Measurements from ENCODE around the gene FRAS1. TPM values are rescaled to one million over a fixed set of nuclear protein-coding genes. Genes with fewer than 3 reads are reported as not detected.

FRAS1 gene
- total RNA-seq, 2 donors from 2014 or later, result 6.4 to 11.0 TPM

DNA sequence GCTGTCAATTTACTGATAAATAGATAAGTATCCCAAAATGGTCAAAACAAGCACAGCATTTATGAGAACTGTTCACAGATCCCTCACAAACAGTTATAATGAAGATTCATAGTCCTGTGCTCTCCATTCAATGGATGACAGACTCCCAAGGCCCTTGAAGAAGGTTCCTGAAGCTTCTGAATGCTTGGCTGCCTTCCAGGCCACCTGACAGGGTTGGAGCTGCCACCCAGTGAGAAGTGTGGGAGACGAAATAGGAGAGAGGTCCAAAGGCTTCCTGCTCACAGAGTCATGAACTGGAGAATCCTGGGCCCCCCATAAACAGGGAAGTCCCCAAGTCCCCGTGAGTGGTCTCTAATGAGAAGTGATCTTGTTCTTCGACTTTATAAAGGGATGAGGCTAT lies 468.4 kb downstream of the FRAS1 start:
- WGBS, result 81% methylated on average over 3 of the region's 3 CpGs
- no peak for DNase-seq (ENCODE audit: low spot score)
- TF ChIP-seq, protein P1, sequence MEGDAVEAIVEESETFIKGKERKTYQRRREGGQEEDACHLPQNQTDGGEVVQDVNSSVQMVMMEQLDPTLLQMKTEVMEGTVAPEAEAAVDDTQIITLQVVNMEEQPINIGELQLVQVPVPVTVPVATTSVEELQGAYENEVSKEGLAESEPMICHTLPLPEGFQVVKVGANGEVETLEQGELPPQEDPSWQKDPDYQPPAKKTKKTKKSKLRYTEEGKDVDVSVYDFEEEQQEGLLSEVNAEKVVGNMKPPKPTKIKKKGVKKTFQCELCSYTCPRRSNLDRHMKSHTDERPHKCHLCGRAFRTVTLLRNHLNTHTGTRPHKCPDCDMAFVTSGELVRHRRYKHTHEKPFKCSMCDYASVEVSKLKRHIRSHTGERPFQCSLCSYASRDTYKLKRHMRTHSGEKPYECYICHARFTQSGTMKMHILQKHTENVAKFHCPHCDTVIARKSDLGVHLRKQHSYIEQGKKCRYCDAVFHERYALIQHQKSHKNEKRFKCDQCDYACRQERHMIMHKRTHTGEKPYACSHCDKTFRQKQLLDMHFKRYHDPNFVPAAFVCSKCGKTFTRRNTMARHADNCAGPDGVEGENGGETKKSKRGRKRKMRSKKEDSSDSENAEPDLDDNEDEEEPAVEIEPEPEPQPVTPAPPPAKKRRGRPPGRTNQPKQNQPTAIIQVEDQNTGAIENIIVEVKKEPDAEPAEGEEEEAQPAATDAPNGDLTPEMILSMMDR (IDR thresholded peaks at IDR 0.05), result no peak
- TF ChIP-seq POLR2AphosphoS5 (IDR thresholded peaks at IDR 0.05), result no peak
- intact Hi-C loops (cut with DNase I), result no loop called here
- no peak overlapping the region for H3K4me3 ChIP-seq
- no peaks in the 10 kb centered on the region for H3K9me3 ChIP-seq
- H3K4me1 ChIP-seq (replicated peaks), result no peaks in the 10 kb centered on the region
- no peaks in the 10 kb centered on the region for H3K27me3 ChIP-seq (replicated peaks; ENCODE audit: insufficient read depth)
- no peak overlapping the region for H3K27ac ChIP-seq
- H3K36me3 ChIP-seq, result no peaks in the 10 kb centered on the region

DNA sequence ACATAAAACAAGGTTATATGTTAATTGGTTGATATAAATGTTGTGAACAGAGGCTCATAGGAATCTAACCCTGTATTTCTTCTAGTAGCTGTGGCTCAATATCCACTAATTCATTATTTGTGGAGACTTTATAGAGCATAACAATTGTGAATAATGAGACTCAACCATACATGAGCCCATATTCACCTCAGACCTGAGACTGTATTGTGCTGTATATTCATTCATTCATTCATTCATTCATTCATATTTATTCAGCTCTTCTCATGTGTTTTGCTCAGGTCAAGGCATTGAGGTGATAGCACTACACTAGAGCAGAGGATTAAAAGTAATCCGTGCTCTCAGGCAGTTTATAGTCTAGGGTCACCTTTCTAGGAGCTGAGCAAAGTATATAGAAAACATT lies 470.0 kb downstream of the FRAS1 start:
- 93% methylated on average over 1 of the region's 1 CpG for WGBS
- no peak for DNase-seq (ENCODE audit: low spot score)

DNA sequence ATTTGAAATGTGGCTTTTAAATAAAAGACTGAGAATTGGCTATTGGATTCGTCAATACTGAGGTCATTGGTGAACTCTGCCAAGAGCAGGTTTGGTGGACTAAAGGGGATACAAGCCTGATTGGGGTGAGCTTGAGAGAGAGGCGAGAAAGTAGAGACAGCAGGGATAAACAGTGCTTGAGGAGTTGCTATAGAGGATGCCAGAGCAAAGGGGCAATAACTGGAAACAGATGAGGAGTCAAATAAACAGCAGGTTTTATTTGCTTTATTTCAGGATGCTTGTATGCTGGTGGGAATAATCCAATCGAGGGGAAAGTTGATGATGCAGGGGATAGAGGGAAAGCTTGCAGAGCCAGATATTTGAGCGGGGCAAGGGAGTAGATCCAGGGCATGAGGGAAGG lies 470.4 kb downstream of the FRAS1 start:
- H3K4me3 ChIP-seq, result no peak overlapping the region
- no peaks in the 10 kb centered on the region for H3K36me3 ChIP-seq
- H3K27ac ChIP-seq, result no peak overlapping the region
- TF ChIP-seq POLR2AphosphoS5 (IDR thresholded peaks at IDR 0.05) (no peak), POLR2A (IDR thresholded peaks at IDR 0.05) (no peak)
- TF ChIP-seq, protein P1 (IDR thresholded peaks at IDR 0.05), result no peak
- H3K4me1 ChIP-seq (replicated peaks), result no peaks in the 10 kb centered on the region
- intact Hi-C loops (cut with DNase I), result no loop called here
- no peaks in the 10 kb centered on the region for H3K27me3 ChIP-seq (replicated peaks; ENCODE audit: insufficient read depth)
- 86% methylated on average over 4 of the region's 4 CpGs for WGBS
- no peaks in the 10 kb centered on the region for H3K9me3 ChIP-seq
- DNase-seq (ENCODE audit: low spot score), result no peak

More for the DNA sequence above, 470.0 kb downstream of the FRAS1 start:
- Histone ChIP-seq H3K4me3 (no peak overlapping the region), H3K4me1 (replicated peaks) (no peaks in the 10 kb centered on the region), H3K27ac (no peak overlapping the region), H3K9me3 (no peaks in the 10 kb centered on the region), H3K27me3 (replicated peaks; ENCODE audit: insufficient read depth) (no peaks in the 10 kb centered on the region), H3K36me3 (no peaks in the 10 kb centered on the region)
- TF ChIP-seq POLR2AphosphoS5 (IDR thresholded peaks at IDR 0.05) (no peak), POLR2A (IDR thresholded peaks at IDR 0.05) (no peak)
- TF ChIP-seq, protein P1 (IDR thresholded peaks at IDR 0.05), result no peak
- intact Hi-C loops (cut with DNase I), result no loop called here

DNA sequence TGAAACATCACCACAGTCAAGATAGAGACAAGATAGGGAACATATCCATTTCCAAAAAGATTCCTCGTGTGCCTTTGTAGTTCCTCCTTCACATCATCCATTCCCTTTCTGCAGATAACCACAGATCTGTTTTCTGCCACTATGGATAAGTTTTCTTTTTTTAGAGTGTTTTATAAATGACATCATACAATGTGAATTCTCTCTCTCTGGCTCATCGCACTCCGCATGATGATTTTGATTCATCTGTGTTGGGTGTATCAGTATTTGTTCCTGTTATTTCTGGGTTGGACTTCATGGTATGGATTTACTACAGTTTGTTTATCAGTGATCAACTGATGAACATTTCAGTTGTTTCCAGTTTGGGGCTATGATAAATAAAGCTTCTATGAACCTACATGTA lies 471.2 kb downstream of the FRAS1 start:
- no peaks in the 10 kb centered on the region for H3K4me1 ChIP-seq (replicated peaks)
- no peak overlapping the region for H3K4me3 ChIP-seq
- 52% methylated on average over 3 of the region's 3 CpGs for WGBS
- intact Hi-C loops (cut with DNase I), result no loop called here
- no peaks in the 10 kb centered on the region for H3K36me3 ChIP-seq
- no peaks in the 10 kb centered on the region for H3K27me3 ChIP-seq (replicated peaks; ENCODE audit: insufficient read depth)
- no peak for DNase-seq (ENCODE audit: low spot score)
- TF ChIP-seq POLR2AphosphoS5 (IDR thresholded peaks at IDR 0.05) (no peak), POLR2A (IDR thresholded peaks at IDR 0.05) (no peak)
- TF ChIP-seq, protein P1 (IDR thresholded peaks at IDR 0.05), result no peak
- no peaks in the 10 kb centered on the region for H3K9me3 ChIP-seq
- no peak overlapping the region for H3K27ac ChIP-seq

DNA sequence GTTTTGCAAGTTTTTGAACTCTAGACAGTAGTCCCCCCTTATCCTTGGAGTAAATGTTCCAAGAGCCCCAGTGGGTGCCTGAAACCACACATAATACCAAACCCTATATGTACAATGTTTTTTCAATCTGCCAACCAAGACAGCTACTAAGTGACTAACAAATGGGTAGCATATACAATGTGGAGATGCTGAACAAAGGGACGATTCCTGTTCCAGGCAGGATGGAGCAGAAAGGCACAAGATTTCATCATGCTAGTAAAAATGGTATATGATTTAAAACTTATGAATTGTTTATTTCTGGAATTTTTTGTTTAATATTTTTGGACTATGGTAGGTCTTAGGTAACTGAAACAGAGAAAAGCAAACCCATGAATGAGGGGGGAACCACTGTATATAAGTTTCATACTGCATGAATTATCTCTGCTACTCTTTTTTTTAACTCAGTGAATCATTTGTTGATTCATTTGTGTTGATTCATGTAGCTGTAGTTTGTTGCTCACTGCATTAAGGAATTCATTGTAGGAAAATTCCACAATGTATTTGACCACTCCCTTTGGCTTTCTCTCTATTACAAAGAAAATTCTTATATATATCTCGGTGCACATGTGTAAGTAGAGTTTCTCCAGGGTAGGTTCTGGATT lies 472.6 kb downstream of the FRAS1 start:
- H3K27me3 ChIP-seq (replicated peaks; ENCODE audit: insufficient read depth), result no peaks in the 10 kb centered on the region
- no peak for DNase-seq (ENCODE audit: low spot score)
- H3K4me1 ChIP-seq (replicated peaks), result no peaks in the 10 kb centered on the region
- H3K36me3 ChIP-seq, result no peaks in the 10 kb centered on the region
- intact Hi-C loops (cut with DNase I), result no loop called here
- H3K4me3 ChIP-seq, result no peak overlapping the region
- WGBS, result 93% methylated on average over 2 of the region's 2 CpGs
- H3K27ac ChIP-seq, result no peak overlapping the region
- no peaks in the 10 kb centered on the region for H3K9me3 ChIP-seq
- no peak for TF ChIP-seq POLR2AphosphoS5 (IDR thresholded peaks at IDR 0.05)
- no peak for TF ChIP-seq POLR2A (IDR thresholded peaks at IDR 0.05)
- TF ChIP-seq, protein P1 (IDR thresholded peaks at IDR 0.05), result no peak

Data from prostate gland (tissue), 2 donors.